Liver (tissue), 9 donors: ENCODE data around the gene LY6G6C. TPM values are rescaled to one million over a fixed set of nuclear protein-coding genes. Genes with fewer than 3 reads are reported as not detected.

Experiments used
- DNase-seq: peaks from one replicate; pipeline ENCODE4 v3.0.0-alpha.2; 2017; ENCODE audit warnings: low spot score
- H3K27ac ChIP-seq, 2 donors: one replicate each; pipeline ENCODE4 v1.7.0; 2013; ENCODE audit warnings: inconsistent platforms in 2 of 2, low read length in 2 of 2, control low read depth in 1 of 2, low read depth in 1 of 2, mild to moderate bottlenecking in 1 of 2
- H3K27me3 ChIP-seq, 4 donors: one replicate each; pipeline versions ENCODE4 v1.6.1 to v1.7.0; 2013; ENCODE audit warnings: low read length in 3 of 4, inconsistent platforms in 1 of 4, mild to moderate bottlenecking in 1 of 4, moderate library complexity in 1 of 4; ENCODE audit not compliant: control insufficient read depth in 4 of 4, insufficient read depth in 4 of 4
- H3K36me3 ChIP-seq, 4 donors: one replicate each; pipeline versions ENCODE4 v1.6.1 to v1.7.0; 2013; ENCODE audit warnings: low read length in 3 of 4, mild to moderate bottlenecking in 3 of 4, low read depth in 1 of 4, moderate library complexity in 1 of 4; ENCODE audit not compliant: control insufficient read depth in 4 of 4, insufficient read depth in 3 of 4
- H3K4me1 ChIP-seq, 4 donors: one replicate each; pipeline versions ENCODE4 v1.6.1 to v1.7.0; 2013; ENCODE audit warnings: low read length in 3 of 4, mild to moderate bottlenecking in 3 of 4, moderate library complexity in 1 of 4; ENCODE audit not compliant: control insufficient read depth in 4 of 4, insufficient read depth in 4 of 4
- H3K4me3 ChIP-seq, 3 donors: one replicate each; pipeline versions ENCODE4 v1.6.1 to v1.7.0; 2013; ENCODE audit warnings: low read length in 3 of 3, control low read depth in 1 of 3, low read depth in 1 of 3, mild to moderate bottlenecking in 1 of 3
- H3K9ac ChIP-seq, 2 donors: one replicate each; pipeline ENCODE4 v1.7.0; 2013; ENCODE audit warnings: low read length in 2 of 2, mild to moderate bottlenecking in 2 of 2, moderate library complexity in 2 of 2, control low read depth in 1 of 2, low read depth in 1 of 2
- H3K9me3 ChIP-seq, 4 donors: one replicate each; pipeline versions ENCODE4 v1.6.1 to v1.7.0; 2013; ENCODE audit warnings: low read length in 3 of 4; ENCODE audit not compliant: control insufficient read depth in 4 of 4
- CTCF ChIP-seq: fragments of 150-350 bp; IDR thresholded peaks from 2 replicates; pipeline ENCODE4 v1.5.1; 2017; ENCODE audit warnings: improper control_type of control experiment, low read depth, low read length; ENCODE audit not compliant: missing input control
- EGR1 ChIP-seq, 2 donors: IDR thresholded peaks; 2 replicates each; pipeline ENCODE4 v1.6.1; 2016 to 2018; ENCODE audit warnings: antibody characterized with exemption in 2 of 2, low read depth in 2 of 2
- FOXA1 ChIP-seq: IDR thresholded peaks from 2 replicates; pipeline ENCODE4 v1.6.1; 2016; ENCODE audit warnings: antibody characterized with exemption
- FOXA2 ChIP-seq: IDR thresholded peaks from 2 replicates; pipeline ENCODE4 v1.6.1; 2016; ENCODE audit warnings: antibody characterized with exemption
- GABPA ChIP-seq, 2 donors: IDR thresholded peaks in 1 of 2; conservative IDR thresholded peaks in 1 of 2; 2 replicates each; pipeline ENCODE4 v1.6.1; 2016; ENCODE audit warnings: antibody characterized with exemption in 2 of 2, mild to moderate bottlenecking in 1 of 2, moderate library complexity in 1 of 2
- HNF4A ChIP-seq, 2 donors: conservative IDR thresholded peaks; 2 replicates each; pipeline ENCODE4 v1.6.1; 2016; ENCODE audit warnings: antibody characterized with exemption in 2 of 2, mild to moderate bottlenecking in 2 of 2
- HNF4G ChIP-seq: IDR thresholded peaks from 2 replicates; pipeline ENCODE4 v1.6.1; 2016; ENCODE audit warnings: antibody characterized with exemption
- JUND ChIP-seq, 2 donors: IDR thresholded peaks; 2 replicates each; pipeline ENCODE4 v1.6.1; 2016; ENCODE audit warnings: antibody characterized with exemption in 2 of 2
- NR2F2 ChIP-seq: IDR thresholded peaks from 2 replicates; pipeline ENCODE4 v1.6.1; 2016; ENCODE audit warnings: antibody characterized with exemption
- RAD21 ChIP-seq, 2 donors: IDR thresholded peaks; 2 replicates each; pipeline ENCODE4 v1.6.1; 2016; ENCODE audit warnings: antibody characterized with exemption in 2 of 2, mild to moderate bottlenecking in 2 of 2
- RXRA ChIP-seq, 2 donors: IDR thresholded peaks; 2 replicates each; pipeline ENCODE4 v1.6.1; 2017 to 2018; ENCODE audit warnings: antibody characterized with exemption in 2 of 2, mild to moderate bottlenecking in 1 of 2
- TAF1 ChIP-seq: conservative IDR thresholded peaks from 2 replicates; pipeline ENCODE4 v1.6.1; 2016; ENCODE audit warnings: antibody characterized with exemption, mild to moderate bottlenecking
- YY1 ChIP-seq: IDR thresholded peaks from 2 replicates; pipeline ENCODE4 v1.6.1; 2016; ENCODE audit warnings: antibody characterized with exemption, mild to moderate bottlenecking
- ZBTB33 ChIP-seq: IDR thresholded peaks from 2 replicates; pipeline ENCODE4 v1.6.1; 2016; ENCODE audit warnings: antibody characterized with exemption
- WGBS: extraction: QIAGEN DNeasy Blood & Tissue Kit; methylation state at CpG from one replicate; pipeline ENCODE4 v1.1.7; 2013; 5-methylcytosine and 5-hydroxymethylcytosine counted together
- polyA plus RNA-seq, 2 donors: library from polyadenylated mRNA; stranded (reverse) in 1 of 2; unstranded in 1 of 2; fragments of 200-250 nt in 1 of 2; fragments of >200 nt in 1 of 2; fragmentation: Nextera tagmentation in 1 of 2; extraction: Ambion mirVana in 1 of 2; gene quantifications; one replicate each; pipeline versions ENCODE4 v1.2.1 to v1.2.3, GENCODE V29; 2013 to 2015
- total RNA-seq, 2 donors: library from RNA; depleted of rRNA; stranded (reverse); fragments of >200 nt; gene quantifications; one replicate each; pipeline ENCODE4 v1.2.3, GENCODE V29; 2014
- TF ChIP-seq, protein P1 (sequence below): IDR thresholded peaks from 2 replicates; pipeline ENCODE4 v1.6.1; 2016; ENCODE audit warnings: antibody characterized with exemption, mild to moderate bottlenecking
- donor health status: healthy.
- donor health status: healthy.
- donor health status: healthy.
- donor health status: healthy.
- donor health status: healthy.

LY6G6C gene
- total and polyA plus RNA-seq, 4 donors: not detected

GRCh38 chr6:31727034-31727716, 5.6 kb upstream of the LY6G6C start:
- no peaks in the 10 kb centered on the region for H3K27me3 ChIP-seq
- 81% methylated on average over 7 of the region's 7 CpGs for WGBS
- no peak for DNase-seq
- no peaks in the 10 kb centered on the region for H3K9me3 ChIP-seq
- peaks cover 3 to 21% (median 12%) of the 10 kb centered on the region in 4 donors for H3K4me1 ChIP-seq
- H3K4me3 ChIP-seq: no peak overlapping the region
- H3K36me3 ChIP-seq: peaks cover 4 to 19% (median 8%) of the 10 kb centered on the region in 4 donors
- TF ChIP-seq, protein P1, sequence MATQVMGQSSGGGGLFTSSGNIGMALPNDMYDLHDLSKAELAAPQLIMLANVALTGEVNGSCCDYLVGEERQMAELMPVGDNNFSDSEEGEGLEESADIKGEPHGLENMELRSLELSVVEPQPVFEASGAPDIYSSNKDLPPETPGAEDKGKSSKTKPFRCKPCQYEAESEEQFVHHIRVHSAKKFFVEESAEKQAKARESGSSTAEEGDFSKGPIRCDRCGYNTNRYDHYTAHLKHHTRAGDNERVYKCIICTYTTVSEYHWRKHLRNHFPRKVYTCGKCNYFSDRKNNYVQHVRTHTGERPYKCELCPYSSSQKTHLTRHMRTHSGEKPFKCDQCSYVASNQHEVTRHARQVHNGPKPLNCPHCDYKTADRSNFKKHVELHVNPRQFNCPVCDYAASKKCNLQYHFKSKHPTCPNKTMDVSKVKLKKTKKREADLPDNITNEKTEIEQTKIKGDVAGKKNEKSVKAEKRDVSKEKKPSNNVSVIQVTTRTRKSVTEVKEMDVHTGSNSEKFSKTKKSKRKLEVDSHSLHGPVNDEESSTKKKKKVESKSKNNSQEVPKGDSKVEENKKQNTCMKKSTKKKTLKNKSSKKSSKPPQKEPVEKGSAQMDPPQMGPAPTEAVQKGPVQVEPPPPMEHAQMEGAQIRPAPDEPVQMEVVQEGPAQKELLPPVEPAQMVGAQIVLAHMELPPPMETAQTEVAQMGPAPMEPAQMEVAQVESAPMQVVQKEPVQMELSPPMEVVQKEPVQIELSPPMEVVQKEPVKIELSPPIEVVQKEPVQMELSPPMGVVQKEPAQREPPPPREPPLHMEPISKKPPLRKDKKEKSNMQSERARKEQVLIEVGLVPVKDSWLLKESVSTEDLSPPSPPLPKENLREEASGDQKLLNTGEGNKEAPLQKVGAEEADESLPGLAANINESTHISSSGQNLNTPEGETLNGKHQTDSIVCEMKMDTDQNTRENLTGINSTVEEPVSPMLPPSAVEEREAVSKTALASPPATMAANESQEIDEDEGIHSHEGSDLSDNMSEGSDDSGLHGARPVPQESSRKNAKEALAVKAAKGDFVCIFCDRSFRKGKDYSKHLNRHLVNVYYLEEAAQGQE: no peak
- TF ChIP-seq YY1 (no peak), RAD21 (IDR thresholded peaks at IDR 0.05) (no peak), FOXA1 (no peak), ZBTB33 (no peak), JUND (IDR thresholded peaks at IDR 0.05) (no peak), FOXA2 (no peak), NR2F2 (no peak), GABPA (IDR thresholded peaks at IDR 0.05 in 1 of 2, conservative IDR thresholded peaks at IDR 0.05 in 1 of 2) (no peak), CTCF (no peak), EGR1 (IDR thresholded peaks at IDR 0.05; ENCODE audit: low read depth in 2 of 2) (no peak), HNF4A (conservative IDR thresholded peaks at IDR 0.05) (no peak), RXRA (IDR thresholded peaks at IDR 0.05) (no peak), TAF1 (no peak), HNF4G (no peak)
- H3K9ac ChIP-seq: no peak overlapping the region
- peak overlapping the region; percentile 22 to 68 for H3K27ac ChIP-seq
